OCI-M2 (cell line): ENCODE data around the gene SEC24D.

Experiments used
- DNase-seq: peaks from one replicate; lab custom pipeline; 2025; ENCODE audit not compliant: unreplicated experiment; lab: John Stamatoyannopoulos, UW

Gene SEC24D

DNA sequence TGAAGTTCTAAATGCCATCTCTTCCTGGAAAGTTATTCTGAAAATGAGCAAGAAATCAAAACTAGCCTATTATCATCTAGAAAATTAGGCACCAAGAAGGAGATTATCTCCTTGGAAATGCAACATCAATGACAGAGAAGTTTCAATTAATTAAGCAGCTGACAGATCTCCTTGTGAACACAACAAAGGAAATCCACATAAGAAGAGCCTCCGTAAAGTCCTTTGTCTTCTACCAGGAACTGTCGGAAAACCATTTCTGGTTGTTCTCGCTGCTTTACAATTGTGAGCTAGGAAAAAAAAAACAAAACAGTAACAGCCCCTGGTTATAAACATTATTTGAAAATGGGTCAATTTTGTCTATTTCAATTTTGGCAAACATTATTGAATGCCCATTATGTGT lies 112.6 kb downstream of the SEC24D start:
- DNase-seq = no peak

GRCh38 chr4:118721752-118722151 lies 114.2 kb downstream of the SEC24D start:
- DNase-seq = no peak

DNA sequence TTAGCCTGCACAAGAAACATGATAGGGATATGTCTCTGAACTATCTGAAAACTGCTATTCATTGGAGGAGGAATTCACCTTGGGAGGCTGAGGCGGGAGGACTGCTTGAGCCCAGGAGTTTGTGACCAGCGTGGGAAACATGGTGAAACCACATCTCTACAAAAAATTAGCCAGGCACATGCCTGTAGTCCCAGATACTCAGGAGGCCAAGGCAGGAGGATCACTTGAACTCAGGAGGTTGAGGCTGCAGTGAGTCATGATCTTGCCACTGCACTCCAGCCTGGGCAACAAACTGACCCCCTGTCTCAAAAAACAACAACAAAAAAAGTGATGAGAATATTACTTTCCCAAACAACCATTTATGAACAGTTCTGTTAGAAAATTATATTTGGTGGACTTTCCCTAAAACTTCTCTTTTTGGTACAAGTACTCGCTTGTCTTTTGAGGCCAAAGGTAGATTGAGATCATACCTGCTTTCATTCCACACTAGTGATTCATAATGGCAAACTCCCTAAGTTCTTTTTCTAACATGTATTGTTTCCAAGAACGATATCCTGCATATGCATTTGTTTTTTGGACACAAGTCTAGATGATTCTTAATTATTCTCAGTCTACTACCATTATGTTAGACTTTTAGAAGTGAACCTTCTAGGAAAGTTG lies 117.3 kb downstream of the SEC24D start:
- no peak for DNase-seq

GRCh38 chr4:118716304-118716703 lies 119.6 kb downstream of the SEC24D start:
- DNase-seq = no peak

- no peak for DNase-seq
Measured at GRCh38 chr4:118714682-118715081, 121.2 kb downstream of the SEC24D start.

GRCh38 chr4:118712872-118713271 lies 123.1 kb downstream of the SEC24D start:
- no peak for DNase-seq

DNA sequence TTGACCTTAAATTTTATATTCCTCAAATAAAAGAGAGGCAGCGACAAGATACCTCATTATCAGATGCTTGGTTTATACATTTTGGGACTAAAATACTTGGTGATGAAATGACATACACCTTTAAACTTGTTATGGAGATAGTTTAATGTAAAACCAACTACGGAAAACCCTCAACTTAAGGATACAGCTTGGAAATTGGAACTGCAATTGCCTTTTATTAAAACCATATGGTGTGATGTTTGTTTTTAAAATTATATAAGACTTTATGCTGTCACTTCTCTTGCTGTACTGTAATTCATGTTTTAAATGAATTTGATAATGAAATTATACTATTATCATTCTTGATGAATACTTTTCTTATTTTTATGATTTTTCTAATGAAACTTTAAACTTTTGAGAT lies 124.9 kb downstream of the SEC24D start:
- DNase-seq = no peak

- no peak for DNase-seq
Measured at GRCh38 chr4:118703118-118703517, 132.8 kb downstream of the SEC24D start.

DNA sequence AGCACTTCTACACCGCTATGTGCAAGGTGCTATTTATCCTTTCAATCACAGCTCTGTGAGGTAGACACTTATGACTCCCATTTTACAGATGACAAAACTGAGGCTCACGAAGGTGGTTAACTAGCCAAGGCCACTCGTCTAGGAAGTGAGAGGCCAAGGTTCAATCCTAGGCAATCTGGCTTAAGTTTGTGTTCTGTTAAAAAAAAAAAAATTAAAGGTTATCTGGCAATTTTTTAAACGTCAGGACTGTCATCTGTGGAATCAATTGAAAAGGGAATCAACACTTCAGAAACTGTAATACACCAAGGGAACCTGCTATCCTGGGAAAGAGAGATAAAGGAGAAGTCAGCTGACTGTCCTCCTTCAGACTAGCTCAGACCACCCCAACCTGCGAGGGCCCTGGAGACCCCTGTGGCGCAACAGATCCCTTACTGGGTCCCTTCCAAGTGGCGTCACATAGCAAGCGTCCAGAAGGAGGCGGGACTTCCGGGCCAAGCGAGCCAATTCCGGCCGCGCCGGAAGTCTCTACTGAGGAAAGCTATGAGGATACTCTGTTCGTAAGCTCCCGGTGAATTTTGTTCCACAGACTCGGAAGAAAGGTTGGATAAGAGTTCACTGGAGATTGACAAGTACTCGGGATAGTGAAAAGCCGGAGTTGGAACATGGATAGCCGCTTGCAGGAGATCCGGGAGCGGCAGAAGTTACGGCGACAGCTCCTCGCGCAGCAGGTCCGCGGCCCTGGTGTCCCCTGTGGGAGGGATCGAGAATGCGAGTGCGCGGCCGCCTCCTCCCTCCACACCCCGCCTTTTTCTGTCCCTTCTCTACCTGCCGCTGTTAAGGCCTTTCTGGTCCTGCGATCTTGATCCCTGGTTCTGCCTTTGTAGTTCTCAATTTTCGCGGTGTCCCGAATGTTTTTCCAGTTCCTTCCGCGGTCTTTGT lies 150.8 kb downstream of the SEC24D start, which contains the start of gene METTL14:
METTL14 (plus strand) TSS at position 520 of the 939 bp plus-strand sequence; CDS start at position 663, 143 bp downstream.
- peak; percentile 41 for DNase-seq

GRCh38 chr4:118683513-118683912 lies 152.4 kb downstream of the SEC24D start:
- DNase-seq = no peak

- no peak for DNase-seq
Measured at GRCh38 chr4:118682928-118683327, 153.0 kb downstream of the SEC24D start.

DNA sequence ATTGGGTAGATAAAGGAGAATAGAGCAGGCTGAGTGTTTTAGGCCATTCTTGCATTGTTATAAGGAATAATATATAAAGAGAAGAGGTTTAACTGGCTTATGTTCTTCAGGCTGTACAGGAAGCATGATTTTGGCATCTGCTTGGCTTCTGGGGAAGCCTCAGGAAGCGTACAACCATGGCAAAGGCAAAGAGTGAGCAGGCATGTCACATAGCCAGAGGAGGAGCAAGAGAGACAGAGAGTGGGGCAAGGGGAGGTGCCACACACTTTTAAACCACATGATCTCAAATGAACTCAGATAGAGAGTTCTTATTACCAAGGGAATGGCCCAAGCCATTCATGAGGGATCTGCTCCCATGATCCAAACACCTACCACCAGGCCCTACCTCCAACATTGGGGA lies 155.1 kb downstream of the SEC24D start:
- DNase-seq = no peak

- DNase-seq = no peak
Measured at GRCh38 chr4:118676128-118676527, 159.8 kb downstream of the SEC24D start.
